Measurements from ENCODE around the gene CPM.

GRCh38 chr12:68813242-68813593 is 119.8 kb downstream of the CPM start:
- TF ChIP-seq CTCF (IDR thresholded peaks at IDR 0.05) (no peak), POLR2A (IDR thresholded peaks at IDR 0.05) (no peak), EP300 (IDR thresholded peaks at IDR 0.05) (no peak)
